HG02973 (cell line): ENCODE data around the gene IGSF11.
"Not testable (repeated sequence)": the region's sequence is repeated elsewhere in the genome, so short reads cannot be mapped to it uniquely, and the experiment has no call there.

Experiments
- ATAC-seq: cut with Tn5 transposase; IDR thresholded peaks from one replicate; pipeline ENCODE4 v1.9.1; 2021; ENCODE audit warnings: moderate library complexity; ENCODE audit not compliant: unreplicated experiment

The IGSF11 gene, protein sequence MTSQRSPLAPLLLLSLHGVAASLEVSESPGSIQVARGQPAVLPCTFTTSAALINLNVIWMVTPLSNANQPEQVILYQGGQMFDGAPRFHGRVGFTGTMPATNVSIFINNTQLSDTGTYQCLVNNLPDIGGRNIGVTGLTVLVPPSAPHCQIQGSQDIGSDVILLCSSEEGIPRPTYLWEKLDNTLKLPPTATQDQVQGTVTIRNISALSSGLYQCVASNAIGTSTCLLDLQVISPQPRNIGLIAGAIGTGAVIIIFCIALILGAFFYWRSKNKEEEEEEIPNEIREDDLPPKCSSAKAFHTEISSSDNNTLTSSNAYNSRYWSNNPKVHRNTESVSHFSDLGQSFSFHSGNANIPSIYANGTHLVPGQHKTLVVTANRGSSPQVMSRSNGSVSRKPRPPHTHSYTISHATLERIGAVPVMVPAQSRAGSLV

DNA sequence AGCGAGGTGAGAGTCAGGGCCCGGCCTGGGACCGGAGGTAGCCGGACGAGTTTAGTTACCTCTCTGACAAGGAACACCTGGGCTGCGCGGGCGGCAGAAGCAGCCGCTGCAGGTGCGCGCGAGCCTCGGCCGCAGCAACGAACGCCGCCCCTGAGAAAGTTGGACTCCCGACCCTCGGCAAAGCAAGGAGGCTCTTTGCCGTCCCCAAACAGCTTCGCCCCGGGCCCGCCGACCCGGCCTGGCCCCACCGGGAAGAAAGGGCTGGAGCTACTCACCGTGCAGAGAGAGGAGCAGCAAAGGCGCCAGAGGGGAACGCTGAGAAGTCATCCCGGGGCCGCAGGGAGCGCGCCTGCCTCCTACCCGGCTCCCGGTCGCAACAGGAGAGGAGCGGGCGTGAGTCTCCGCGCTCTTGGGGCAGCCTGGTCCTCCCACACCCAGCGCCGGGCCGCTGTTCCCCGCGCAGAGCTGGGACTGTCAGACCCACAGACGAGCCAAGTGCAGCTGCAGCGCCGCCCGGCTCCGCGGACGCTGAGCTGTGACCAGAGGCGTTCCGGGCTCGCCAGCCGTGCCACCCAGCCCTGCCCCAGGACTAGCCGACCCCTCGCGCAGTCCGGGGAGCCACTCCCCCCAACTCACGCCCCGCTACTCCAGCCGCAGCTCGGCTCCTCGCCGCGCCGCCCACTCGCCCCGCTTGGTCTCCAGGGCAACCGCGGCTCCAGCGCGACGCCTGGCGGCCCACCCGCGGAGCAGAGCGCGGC is at the start of gene IGSF11:
TSS of gene IGSF11 (minus strand) at position 591 of the 758 bp plus-strand sequence. CDS start at position 327, 264 bp downstream.
- ATAC-seq, result peak; percentile 93

DNA sequence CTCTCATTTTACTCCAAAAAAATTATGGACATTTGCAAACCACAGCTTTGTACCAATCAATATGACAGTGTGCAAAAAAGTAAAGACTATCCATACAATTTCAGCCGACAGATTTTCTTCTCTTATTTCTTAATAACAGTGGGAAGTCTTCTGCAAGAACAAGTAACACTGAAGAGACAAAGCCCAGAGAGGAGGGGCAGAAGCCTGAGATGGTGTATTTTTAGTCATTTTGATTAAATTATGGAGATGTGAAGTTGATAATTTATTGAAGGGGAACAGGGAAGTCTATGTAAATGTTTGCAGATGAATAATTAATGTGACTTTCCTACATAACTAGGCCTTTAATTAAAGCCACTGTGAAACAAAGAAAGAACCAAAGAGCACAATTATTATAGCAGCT is 45.7 kb upstream of the IGSF11 start:
- no peak for ATAC-seq

DNA sequence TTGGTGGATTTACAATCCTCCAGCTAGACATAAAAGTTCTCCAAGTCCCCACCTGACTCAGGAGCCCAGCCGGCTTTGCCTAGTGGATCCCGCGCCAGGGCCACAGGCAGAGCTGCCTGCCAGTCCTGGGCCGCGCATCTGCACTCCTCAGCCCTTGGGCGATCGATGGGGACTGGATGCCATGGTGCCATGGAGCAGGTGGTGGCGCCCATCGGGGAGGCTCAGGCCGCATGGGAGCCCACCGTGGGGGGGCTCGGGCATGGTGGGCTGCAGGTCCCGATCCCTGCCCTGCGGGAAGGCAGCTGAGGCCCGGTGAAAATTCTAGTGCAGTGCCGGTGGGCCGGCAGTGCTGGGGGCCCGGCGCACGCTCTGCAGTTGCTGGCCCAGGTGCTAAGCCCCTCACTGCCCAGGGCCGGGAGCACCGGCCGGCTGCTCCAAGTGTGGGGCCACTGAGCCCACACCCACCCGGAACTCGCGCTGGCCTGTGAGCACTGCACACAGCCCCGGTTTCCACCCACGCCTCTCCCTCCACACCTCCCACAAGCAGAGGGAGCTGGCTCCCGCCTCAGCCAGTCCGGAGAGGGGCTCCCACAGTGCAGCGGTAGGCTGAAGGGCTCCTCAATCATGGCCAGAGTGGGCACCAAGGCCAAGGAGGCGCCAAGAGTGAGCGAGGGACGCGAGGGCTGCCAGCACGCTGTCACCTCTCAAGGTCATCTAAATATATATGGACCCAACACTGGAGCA is 38.8 kb upstream of the IGSF11 start:
- no peak for ATAC-seq

- not testable (repeated sequence) for ATAC-seq
Observed at GRCh38 chr3:119072451-119072850, 37.8 kb upstream of the IGSF11 start.

GRCh38 chr3:119069725-119070124 is 35.1 kb upstream of the IGSF11 start:
- no peak for ATAC-seq

DNA sequence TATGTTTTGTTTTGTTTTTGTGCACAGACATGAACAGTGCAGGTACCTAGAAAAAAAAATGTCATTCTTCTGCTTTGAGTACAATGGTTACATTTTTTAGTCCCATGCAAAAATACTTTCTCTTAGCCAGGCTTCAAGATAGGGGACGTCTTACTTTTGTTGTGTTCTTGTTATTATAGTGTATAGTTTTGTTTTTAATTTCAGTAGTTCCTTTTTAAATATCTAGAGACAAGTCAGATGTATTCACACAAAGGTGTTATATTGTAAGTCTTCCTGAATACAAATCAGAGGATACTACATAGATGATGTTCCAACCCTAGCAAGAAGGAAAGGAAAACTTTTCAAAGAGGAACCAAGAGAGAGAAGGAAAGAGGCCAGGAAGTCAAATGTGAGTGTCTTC is 28.8 kb upstream of the IGSF11 start:
- no peak for ATAC-seq

- no peak for ATAC-seq
Observed at GRCh38 chr3:119062892-119063291, 28.2 kb upstream of the IGSF11 start.

GRCh38 chr3:119044593-119044992 is 9.9 kb upstream of the IGSF11 start:
- no peak for ATAC-seq

DNA sequence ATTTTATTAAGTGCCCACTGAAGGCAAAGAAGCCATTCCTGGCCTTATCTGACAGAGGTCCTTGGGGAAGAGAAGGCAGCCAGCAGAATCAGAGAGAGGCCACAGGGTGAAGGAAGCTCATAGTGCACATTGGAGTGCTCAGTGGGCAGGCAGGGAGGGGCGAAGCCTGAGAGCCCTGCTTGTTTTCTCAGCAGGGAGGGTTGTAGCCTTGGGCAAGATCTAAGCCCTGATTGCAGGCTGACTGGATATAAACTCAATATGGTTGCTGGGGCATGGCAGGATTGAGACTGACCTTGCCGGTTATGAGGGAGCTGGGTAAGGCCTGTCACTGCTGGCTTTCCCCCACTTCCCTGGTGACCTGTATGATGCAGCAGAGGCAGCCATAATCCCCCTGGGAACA is 7.5 kb upstream of the IGSF11 start:
- no peak for ATAC-seq

DNA sequence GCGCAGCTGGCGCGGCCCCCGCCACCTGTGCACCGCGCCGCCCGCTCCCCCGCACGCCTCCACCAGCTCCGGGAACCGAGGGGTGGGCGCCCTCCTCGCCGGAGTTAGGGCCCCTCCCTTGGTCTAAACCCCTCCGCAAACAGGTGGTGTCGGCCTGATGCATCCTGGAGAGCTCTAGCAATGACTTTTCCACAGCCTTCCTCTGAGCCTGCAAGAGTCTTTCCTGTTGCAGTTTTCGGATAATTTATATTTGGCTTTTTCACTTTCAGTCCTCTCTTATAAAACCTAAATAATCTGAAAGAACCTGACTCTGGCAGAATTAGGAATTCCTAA is 334 bp upstream of the IGSF11 start:
- ATAC-seq, result no peak

GRCh38 chr3:119033393-119034255 is 1.0 kb downstream of the IGSF11 start:
- no peak for ATAC-seq

GRCh38 chr3:119025171-119025795 is 9.4 kb downstream of the IGSF11 start:
- no peak for ATAC-seq

- no peak for ATAC-seq
Observed at GRCh38 chr3:119019767-119020518, 14.7 kb downstream of the IGSF11 start.

DNA sequence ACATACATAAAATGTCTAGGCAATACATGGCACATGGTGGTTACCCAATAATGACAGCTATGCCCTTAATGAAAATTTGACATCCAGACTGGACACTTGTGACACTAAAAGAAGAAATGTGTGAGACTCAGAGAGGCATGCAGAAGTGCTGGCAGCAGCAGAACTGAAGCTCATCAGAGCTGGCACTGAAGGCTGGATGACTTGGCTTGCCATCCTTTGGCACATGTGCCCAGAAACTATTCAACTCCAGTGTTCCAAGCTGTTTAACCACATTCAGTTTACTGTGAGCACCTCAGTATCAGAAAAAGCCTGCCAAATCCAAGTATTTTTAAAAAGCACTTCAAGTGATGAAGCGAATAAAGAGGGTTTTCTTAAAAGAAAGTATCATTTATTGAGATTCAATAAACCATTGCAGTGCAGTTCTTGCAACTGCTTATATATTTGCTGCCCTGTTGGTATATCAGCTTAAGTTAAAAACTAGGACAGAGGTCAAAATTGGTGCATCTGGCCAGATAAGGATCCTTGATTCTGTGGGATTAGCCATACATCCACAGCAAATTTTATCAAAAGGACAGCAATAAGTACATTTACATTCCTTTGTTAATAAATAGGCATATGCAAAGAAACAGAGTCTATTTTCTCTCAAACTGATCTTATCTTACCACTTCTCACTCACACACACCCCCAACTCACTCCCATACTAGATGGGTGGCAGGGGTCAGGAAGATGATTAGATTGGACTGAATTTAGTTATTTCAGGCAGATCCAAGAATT is 15.8 kb downstream of the IGSF11 start:
- ATAC-seq, result no peak

DNA sequence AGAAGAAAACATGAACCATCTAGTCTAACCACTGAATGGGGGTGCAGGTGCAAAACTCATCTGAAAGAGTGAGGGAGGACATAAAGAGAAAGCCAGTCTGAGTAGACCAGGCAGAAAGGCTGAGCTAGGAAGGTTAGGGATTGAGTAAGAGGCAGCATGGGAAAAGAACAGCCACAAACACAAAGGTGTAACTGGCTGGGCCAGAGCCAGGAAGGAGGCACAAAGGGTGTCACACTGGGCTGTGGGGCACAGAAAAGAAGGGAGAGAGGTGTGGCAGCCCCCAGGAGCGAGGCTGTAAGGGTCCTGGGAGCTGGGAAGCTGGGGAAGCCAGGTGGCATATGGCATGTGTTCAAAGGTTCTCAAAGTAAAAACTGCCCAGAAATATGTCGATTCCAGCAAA is 18.7 kb downstream of the IGSF11 start:
- ATAC-seq, result no peak

DNA sequence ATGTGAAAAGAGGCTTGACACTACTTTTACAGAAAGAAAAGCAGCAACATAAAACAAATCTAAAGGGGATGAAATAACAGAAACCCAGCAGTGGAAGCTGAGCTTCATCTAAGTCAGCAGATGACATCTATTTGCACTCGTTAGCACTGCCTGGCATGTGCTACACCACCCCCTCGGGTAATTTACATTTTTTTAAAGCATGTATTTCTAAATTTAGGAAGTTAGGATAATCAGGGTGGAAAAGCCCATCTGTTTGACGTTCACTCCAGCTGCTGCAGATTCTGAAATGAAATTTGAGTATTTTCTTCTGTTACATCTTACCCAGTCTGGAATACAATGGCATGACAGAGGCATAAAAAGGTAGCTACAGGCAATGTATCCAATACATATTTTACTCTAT is 20.7 kb downstream of the IGSF11 start:
- ATAC-seq, result no peak

DNA sequence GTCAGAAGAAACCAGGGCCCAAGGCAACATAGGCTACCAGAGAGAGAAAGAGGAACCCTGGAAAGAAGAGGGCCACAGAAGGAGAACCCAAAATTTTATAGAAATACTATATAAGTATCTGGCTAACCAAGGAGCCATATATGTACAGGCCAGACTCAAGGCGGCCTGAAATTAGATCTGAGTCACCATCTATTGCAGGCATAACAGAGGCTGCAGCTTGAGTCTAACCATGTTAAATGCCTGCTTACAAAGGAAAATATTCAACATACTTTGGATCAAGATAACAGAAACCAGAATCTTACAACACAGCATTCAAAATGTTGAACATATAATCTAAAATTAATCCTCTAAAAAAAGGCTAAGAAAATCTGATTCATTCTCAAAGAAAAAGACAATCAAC is 23.1 kb downstream of the IGSF11 start:
- no peak for ATAC-seq

DNA sequence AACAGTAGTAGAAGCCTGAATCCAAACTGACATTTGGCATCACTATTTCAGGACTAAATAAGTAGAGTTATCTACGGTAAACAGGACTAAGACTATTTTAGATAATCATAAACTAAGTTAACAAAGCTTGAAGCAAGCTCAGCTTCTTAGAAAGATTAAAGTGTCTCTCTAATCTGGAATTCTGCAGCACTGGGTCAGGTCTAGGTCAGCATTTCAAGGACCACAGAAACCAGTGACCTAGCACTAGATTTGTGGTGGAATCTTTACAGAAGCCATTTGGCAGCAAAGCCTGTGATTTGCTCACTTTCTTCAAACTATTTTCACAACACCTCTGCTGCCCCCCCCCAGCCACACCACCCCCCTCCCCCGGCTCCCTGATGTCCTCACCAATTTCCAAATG is 37.5 kb downstream of the IGSF11 start:
- no peak for ATAC-seq

DNA sequence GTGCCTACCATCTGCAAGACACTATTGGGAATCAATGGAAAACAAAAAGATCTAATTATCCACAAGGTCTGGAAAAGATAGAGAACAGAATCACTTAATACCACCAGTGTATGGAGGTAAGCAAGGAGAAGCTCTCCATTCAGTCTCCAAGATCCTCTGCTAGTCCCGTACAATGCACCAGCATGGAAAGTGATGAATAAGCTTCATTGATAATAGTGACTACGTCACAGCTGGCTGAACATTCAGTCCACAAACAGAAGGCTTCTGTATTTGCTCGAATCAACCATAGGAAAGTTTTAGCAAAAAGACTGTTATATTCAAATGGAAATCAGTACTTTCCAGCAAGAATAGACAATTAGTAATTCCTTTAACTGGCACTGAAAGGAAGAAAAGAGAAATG is 42.9 kb downstream of the IGSF11 start:
- ATAC-seq, result no peak
